BLaER1 treated with 17β-estradiol and CSF1 and Interleukin-3, amounts not matched to agents 10 nM and 100 nM (cell line): ENCODE results near the gene BHLHE40.

Experiments
- H3K27ac ChIP-seq, 11 experiments: shearing (Covaris generic); formaldehyde crosslinking; 2 replicates each; pipeline ENCODE4 v1.8.1; 2022
- H3K27me3 ChIP-seq, 11 experiments: shearing (Covaris generic); formaldehyde crosslinking; 2 replicates each; pipeline ENCODE4 v1.8.1; 2022
- H3K36me3 ChIP-seq, 11 experiments: shearing (Covaris generic); formaldehyde crosslinking; 2 replicates each; pipeline ENCODE4 v1.8.1; 2022
- H3K4me1 ChIP-seq, 10 experiments: shearing (Covaris generic); formaldehyde crosslinking; 2 replicates each; pipeline ENCODE4 v1.8.1; 2022
- H3K4me2 ChIP-seq, 11 experiments: shearing (Covaris generic); formaldehyde crosslinking; 2 replicates each; pipeline ENCODE4 v1.8.1; 2022
- H3K4me3 ChIP-seq, 10 experiments: shearing (Covaris generic); formaldehyde crosslinking; 2 replicates each; pipeline ENCODE4 v1.8.1; 2022
- H3K9ac ChIP-seq, 11 experiments: shearing (Covaris generic); formaldehyde crosslinking; 2 replicates each; pipeline ENCODE4 v1.8.1; 2022
- H3K9me3 ChIP-seq, 11 experiments: shearing (Covaris generic); formaldehyde crosslinking; replicated peaks in 1 of 11; 2 replicates each; pipeline ENCODE4 v1.8.1; 2022
- H4K20me1 ChIP-seq, 11 experiments: shearing (Covaris generic); formaldehyde crosslinking; 2 replicates each; pipeline ENCODE4 v1.8.1; 2022
- Cebpa-rat ChIP-seq, 11 experiments: shearing (Covaris generic); IDR thresholded peaks; 2 replicates each; pipeline ENCODE4 v1.8.1; 2022

The BHLHE40 gene

GRCh38 chr3:5007873-5008272 is 28.6 kb downstream of the BHLHE40 start:
- Histone ChIP-seq H3K27me3 (no peaks in the 10 kb centered on the region), H3K4me2 (peak overlapping the region; percentile 78 to 94 (median 92)), H3K4me3 (0 out of 20 replicates have a peak overlapping the region, but pooled peaks of 1 of the 10 experiments have one; percentile 14), H3K27ac (peak overlapping the region in 8 of 11 experiments; percentile 3 to 80 (median 51); a peak in 11 of 22 replicates), H3K36me3 (no peaks in the 10 kb centered on the region), H4K20me1 (peaks cover 0 to 9% (median 0%) of the 10 kb centered on the region in 11 experiments; a peak in 4 of 22 replicates), H3K4me1 (peaks cover 68 to 79% (median 70%) of the 10 kb centered on the region in 10 experiments), H3K9me3 (no peaks in the 10 kb centered on the region), H3K9ac (peak overlapping the region in 4 of 11 experiments; percentile 8 to 44 (median 14); a peak in 5 of 22 replicates)
- no peak for TF ChIP-seq Cebpa-rat (IDR thresholded peaks at IDR 0.05)

- H4K20me1 ChIP-seq, result peaks cover 0 to 9% (median 0%) of the 10 kb centered on the region in 11 experiments; a peak in 4 of 22 replicates
- TF ChIP-seq Cebpa-rat (IDR thresholded peaks at IDR 0.05), result no peak
- no peaks in the 10 kb centered on the region for H3K36me3 ChIP-seq
- H3K27me3 ChIP-seq, result no peaks in the 10 kb centered on the region
- H3K4me3 ChIP-seq, result no peak overlapping the region
- H3K27ac ChIP-seq, result peak overlapping the region in 6 of 11 experiments; percentile 10 to 82 (median 26); a peak in 8 of 22 replicates
- peaks cover 79 to 96% (median 87%) of the 10 kb centered on the region in 10 experiments for H3K4me1 ChIP-seq
- peak overlapping the region; percentile 78 to 94 (median 92) for H3K4me2 ChIP-seq
- no peak overlapping the region for H3K9ac ChIP-seq
- H3K9me3 ChIP-seq, result no peaks in the 10 kb centered on the region
Measured at GRCh38 chr3:5009506-5010109, 30.4 kb downstream of the BHLHE40 start.

GRCh38 chr3:5010140-5010539 is 30.9 kb downstream of the BHLHE40 start:
- H3K4me2 ChIP-seq, result peak overlapping the region; percentile 78 to 94 (median 92)
- no peak overlapping the region for H3K4me3 ChIP-seq
- H3K27me3 ChIP-seq, result no peaks in the 10 kb centered on the region
- H3K9ac ChIP-seq, result peak overlapping the region in 2 of 11 experiments; percentile 64 to 67; a peak in 3 of 22 replicates
- no peak for TF ChIP-seq Cebpa-rat (IDR thresholded peaks at IDR 0.05)
- peak overlapping the region in 6 of 11 experiments; percentile 69 to 83 (median 80); a peak in 4 of 22 replicates for H3K27ac ChIP-seq
- H3K4me1 ChIP-seq, result peaks cover 79 to 100% (median 93%) of the 10 kb centered on the region in 10 experiments
- no peaks in the 10 kb centered on the region for H3K36me3 ChIP-seq
- peaks cover 0 to 9% (median 0%) of the 10 kb centered on the region in 11 experiments; a peak in 4 of 22 replicates for H4K20me1 ChIP-seq
- no peaks in the 10 kb centered on the region for H3K9me3 ChIP-seq

GRCh38 chr3:5010706-5011554 is 31.7 kb downstream of the BHLHE40 start:
- Histone ChIP-seq H3K9me3 (no peaks in the 10 kb centered on the region), H3K9ac (peak overlapping the region; percentile 20 to 72 (median 62); a peak in 20 of 22 replicates), H3K4me3 (peak overlapping the region in 7 of 10 experiments; percentile 3 to 53 (median 35); a peak in 7 of 20 replicates), H4K20me1 (peaks cover 0 to 9% (median 0%) of the 10 kb centered on the region in 11 experiments; a peak in 4 of 22 replicates), H3K27me3 (no peaks in the 10 kb centered on the region), H3K4me1 (peaks cover 80 to 100% (median 99%) of the 10 kb centered on the region in 10 experiments), H3K27ac (peak overlapping the region; percentile 19 to 86 (median 75); a peak in 19 of 22 replicates), H3K4me2 (peak overlapping the region; percentile 78 to 94 (median 92)), H3K36me3 (no peaks in the 10 kb centered on the region)
- no peak for TF ChIP-seq Cebpa-rat (IDR thresholded peaks at IDR 0.05)

- H3K27ac ChIP-seq, result peak overlapping the region; percentile 45 to 86 (median 75); a peak in 21 of 22 replicates
Measured at GRCh38 chr3:5011555-5012256, 32.5 kb downstream of the BHLHE40 start.

GRCh38 chr3:5012367-5012766 is 33.1 kb downstream of the BHLHE40 start:
- no peaks in the 10 kb centered on the region for H3K27me3 ChIP-seq

More at GRCh38 chr3:5011555-5012256, 32.5 kb downstream of the BHLHE40 start:
- Histone ChIP-seq H3K4me1 (peaks cover 82 to 100% (median 99%) of the 10 kb centered on the region in 10 experiments), H3K9me3 (no peaks in the 10 kb centered on the region), H3K4me3 (peak overlapping the region in 7 of 10 experiments; percentile 3 to 53 (median 35); a peak in 7 of 20 replicates), H3K4me2 (peak overlapping the region; percentile 78 to 94 (median 92)), H4K20me1 (peaks cover 0 to 9% (median 0%) of the 10 kb centered on the region in 11 experiments; a peak in 4 of 22 replicates), H3K9ac (peak overlapping the region; percentile 20 to 72 (median 62); a peak in 20 of 22 replicates), H3K36me3 (no peaks in the 10 kb centered on the region), H3K27me3 (no peaks in the 10 kb centered on the region)
- no peak for TF ChIP-seq Cebpa-rat (IDR thresholded peaks at IDR 0.05)

GRCh38 chr3:5013021-5013906 is 34.0 kb downstream of the BHLHE40 start:
- Histone ChIP-seq H3K27ac (peak overlapping the region in 8 of 11 experiments; percentile 67 to 86 (median 80); a peak in 17 of 22 replicates), H3K4me3 (0 out of 20 replicates have a peak overlapping the region, but pooled peaks of 2 of the 10 experiments have one; percentile 2 to 36), H3K36me3 (no peaks in the 10 kb centered on the region), H3K9me3 (no peaks in the 10 kb centered on the region), H3K4me1 (peaks cover 71 to 100% (median 99%) of the 10 kb centered on the region in 10 experiments), H3K9ac (peak overlapping the region in 7 of 11 experiments; percentile 2 to 72 (median 64); a peak in 10 of 22 replicates), H3K4me2 (peak overlapping the region; percentile 78 to 94 (median 92)), H3K27me3 (no peaks in the 10 kb centered on the region), H4K20me1 (peaks cover 0 to 9% (median 0%) of the 10 kb centered on the region in 11 experiments; a peak in 4 of 22 replicates)
- TF ChIP-seq Cebpa-rat (IDR thresholded peaks at IDR 0.05), result no peak

More at GRCh38 chr3:5012367-5012766, 33.1 kb downstream of the BHLHE40 start:
- Histone ChIP-seq H3K36me3 (no peaks in the 10 kb centered on the region), H3K4me1 (peaks cover 80 to 100% (median 99%) of the 10 kb centered on the region in 10 experiments), H3K4me3 (no peak overlapping the region), H3K27ac (peak overlapping the region; percentile 45 to 86 (median 75); a peak in 20 of 22 replicates), H3K9me3 (no peaks in the 10 kb centered on the region), H4K20me1 (peaks cover 0 to 9% (median 0%) of the 10 kb centered on the region in 11 experiments; a peak in 4 of 22 replicates), H3K4me2 (peak overlapping the region; percentile 78 to 94 (median 92)), H3K9ac (peak overlapping the region in 7 of 11 experiments; percentile 49 to 72 (median 67); a peak in 10 of 22 replicates)
- TF ChIP-seq Cebpa-rat (IDR thresholded peaks at IDR 0.05), result no peak
